GM13976 (cell line): ENCODE results near the gene HOXD10.

Experiments used
- DNase-seq: peaks from one replicate; pipeline ENCODE4 v3.0.0; 2012; ENCODE audit warnings: low spot score
- in situ Hi-C: fragments of 300-500 bp; cut with MboI; formaldehyde crosslinking; loops from one replicate; pipeline ENCODE4 v1.12.0; 2022; ENCODE audit warnings: low sequenced_read_pairs, mixed read lengths, inconsistent platforms; ENCODE audit not compliant: unreplicated experiment
- TF ChIP-seq, protein P1 (sequence below): IDR thresholded peaks from 2 replicates; pipeline ENCODE4 v1.5.1; 2012; ENCODE audit warnings: borderline replicate concordance, mild to moderate bottlenecking; ENCODE audit not compliant: insufficient read depth; ENCODE audit errors: extremely low read depth, missing control alignments, control extremely low read depth

Gene HOXD10

DNA sequence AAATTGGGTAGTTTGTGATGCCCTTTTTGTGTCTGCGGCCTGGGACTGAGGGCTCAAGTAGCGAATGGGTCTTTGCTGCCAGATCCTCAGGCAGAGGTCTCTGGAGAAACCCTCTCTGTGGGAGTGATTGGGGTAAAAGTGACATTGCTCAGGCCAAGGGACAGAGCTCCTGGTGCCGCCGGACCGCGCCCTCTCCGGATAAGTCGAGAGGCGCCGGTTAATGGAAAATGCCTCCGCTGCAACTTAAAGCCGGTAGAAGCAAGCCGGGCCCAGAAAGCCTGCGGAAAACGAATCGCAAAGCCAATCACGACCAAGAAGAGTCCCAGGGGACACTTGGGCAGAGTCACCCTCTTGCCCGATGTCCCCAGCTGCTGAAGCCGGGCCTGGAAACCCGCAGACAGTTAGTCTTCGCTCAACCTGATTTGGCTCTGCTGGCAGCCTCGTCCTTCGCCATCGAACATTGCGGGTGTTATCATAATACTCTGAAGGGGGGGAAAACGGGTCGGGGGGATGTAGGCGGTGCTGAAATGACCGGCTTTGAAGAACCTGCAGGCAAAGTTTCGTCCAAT lies 17.3 kb upstream of the HOXD10 start:
- TF ChIP-seq, protein P1, sequence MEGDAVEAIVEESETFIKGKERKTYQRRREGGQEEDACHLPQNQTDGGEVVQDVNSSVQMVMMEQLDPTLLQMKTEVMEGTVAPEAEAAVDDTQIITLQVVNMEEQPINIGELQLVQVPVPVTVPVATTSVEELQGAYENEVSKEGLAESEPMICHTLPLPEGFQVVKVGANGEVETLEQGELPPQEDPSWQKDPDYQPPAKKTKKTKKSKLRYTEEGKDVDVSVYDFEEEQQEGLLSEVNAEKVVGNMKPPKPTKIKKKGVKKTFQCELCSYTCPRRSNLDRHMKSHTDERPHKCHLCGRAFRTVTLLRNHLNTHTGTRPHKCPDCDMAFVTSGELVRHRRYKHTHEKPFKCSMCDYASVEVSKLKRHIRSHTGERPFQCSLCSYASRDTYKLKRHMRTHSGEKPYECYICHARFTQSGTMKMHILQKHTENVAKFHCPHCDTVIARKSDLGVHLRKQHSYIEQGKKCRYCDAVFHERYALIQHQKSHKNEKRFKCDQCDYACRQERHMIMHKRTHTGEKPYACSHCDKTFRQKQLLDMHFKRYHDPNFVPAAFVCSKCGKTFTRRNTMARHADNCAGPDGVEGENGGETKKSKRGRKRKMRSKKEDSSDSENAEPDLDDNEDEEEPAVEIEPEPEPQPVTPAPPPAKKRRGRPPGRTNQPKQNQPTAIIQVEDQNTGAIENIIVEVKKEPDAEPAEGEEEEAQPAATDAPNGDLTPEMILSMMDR, result no peak
- no peak for DNase-seq
- in situ Hi-C loops, result loop anchor here (25.0 kb wide), 1 partner anchor 737 kb away; no protein-coding TSS in a partner anchor

DNA sequence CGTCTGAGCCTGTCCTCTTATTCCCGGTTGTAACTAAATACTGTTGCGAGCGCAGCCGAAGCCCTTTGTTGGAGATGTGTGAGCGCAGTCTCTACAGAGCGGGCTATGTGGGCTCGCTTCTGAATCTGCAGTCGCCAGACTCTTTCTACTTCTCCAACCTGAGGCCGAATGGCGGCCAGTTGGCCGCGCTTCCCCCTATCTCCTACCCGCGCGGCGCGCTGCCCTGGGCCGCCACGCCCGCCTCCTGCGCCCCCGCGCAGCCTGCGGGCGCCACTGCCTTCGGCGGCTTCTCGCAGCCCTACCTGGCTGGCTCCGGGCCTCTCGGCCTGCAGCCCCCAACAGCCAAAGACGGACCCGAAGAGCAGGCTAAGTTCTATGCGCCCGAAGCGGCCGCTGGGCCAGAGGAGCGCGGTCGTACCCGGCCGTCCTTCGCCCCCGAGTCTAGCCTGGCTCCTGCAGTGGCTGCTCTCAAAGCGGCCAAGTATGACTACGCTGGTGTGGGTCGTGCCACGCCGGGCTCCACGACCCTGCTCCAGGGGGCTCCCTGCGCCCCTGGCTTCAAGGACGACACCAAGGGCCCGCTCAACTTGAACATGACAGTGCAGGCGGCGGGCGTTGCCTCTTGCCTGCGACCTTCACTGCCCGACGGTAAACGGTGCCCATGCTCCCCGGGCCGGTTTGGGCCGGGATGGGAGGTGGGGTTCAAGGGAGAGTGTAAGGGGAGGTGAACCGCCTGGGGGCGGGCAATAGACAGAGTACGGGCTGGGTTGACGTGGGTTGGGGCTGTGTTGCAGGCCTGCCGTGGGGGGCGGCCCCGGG lies 16.6 kb upstream of the HOXD10 start, which contains the start of gene HOXD12:
Gene HOXD12, plus strand, starts transcription at position 68 of the 819 bp plus-strand sequence. Its CDS starts 7 bp downstream, at position 75.
- in situ Hi-C loops, result loop anchor here (25.0 kb wide), 1 partner anchor 738 kb away; no protein-coding TSS in a partner anchor
- TF ChIP-seq, protein P1, result no peak
- no peak for DNase-seq

DNA sequence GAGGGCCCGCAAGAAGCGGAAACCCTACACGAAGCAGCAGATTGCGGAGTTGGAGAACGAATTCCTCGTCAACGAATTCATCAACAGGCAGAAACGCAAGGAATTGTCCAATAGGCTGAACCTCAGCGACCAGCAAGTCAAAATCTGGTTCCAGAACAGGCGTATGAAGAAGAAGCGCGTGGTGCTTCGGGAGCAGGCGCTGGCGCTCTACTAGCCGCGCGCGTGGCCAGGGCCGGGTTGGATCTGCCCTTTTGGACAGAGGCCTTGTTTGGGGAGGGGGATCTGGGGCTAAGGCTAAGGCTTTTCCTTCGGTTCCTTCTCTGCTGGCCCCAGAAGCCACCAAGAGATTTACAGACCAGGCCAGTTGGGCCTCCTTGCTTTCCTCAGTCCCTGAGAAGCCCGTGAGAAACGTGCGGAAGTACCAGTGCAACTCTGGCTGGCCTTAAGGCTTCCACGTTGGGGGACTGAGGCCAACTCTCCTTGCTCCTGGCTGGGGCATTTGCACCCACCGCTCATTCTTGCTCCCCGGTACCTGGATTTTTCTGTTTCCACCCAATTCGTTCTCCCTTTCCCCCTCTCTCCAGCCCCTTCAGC lies 15.9 kb upstream of the HOXD10 start:
- DNase-seq, result no peak
- in situ Hi-C loops, result no loop called here
- TF ChIP-seq, protein P1, result no peak

GRCh38 chr2:176101216-176101830 lies 15.3 kb upstream of the HOXD10 start:
- in situ Hi-C loops, result no loop called here
- DNase-seq, result no peak
- TF ChIP-seq, protein P1, result no peak

- no peak for DNase-seq
- in situ Hi-C loops, result no loop called here
- TF ChIP-seq, protein P1, result no peak
Observed at GRCh38 chr2:176101842-176102241, 14.7 kb upstream of the HOXD10 start.

DNA sequence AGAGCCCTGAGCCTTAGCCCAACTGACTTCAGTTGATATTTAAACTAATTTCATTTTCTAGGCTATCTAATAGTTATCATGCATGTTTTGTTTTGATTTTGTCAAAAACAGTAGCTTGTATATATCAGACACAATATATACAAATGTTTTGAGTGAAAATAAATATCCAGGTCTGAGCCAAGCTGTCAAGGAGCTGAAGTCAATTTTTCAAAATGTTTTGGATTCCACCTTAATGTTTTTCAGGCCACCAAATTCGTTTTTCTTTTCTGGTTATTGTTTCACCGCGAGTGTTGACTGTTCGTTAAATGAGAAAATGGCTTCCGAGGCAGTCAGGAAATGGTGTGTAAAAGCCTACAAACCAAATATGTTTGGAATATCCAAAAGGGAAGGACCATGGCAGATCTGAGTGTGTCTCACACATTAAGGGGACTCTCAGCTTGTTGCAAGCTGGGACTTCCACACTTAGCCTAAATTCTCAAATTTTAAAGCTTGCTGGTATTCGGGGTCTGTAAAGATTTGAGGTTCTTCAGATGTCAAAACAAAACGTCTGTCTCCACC lies 14.2 kb upstream of the HOXD10 start:
- TF ChIP-seq, protein P1, result no peak
- in situ Hi-C loops, result no loop called here
- no peak for DNase-seq
